ENCODE measurements around the gene C1QTNF5.

The C1QTNF5 gene

DNA sequence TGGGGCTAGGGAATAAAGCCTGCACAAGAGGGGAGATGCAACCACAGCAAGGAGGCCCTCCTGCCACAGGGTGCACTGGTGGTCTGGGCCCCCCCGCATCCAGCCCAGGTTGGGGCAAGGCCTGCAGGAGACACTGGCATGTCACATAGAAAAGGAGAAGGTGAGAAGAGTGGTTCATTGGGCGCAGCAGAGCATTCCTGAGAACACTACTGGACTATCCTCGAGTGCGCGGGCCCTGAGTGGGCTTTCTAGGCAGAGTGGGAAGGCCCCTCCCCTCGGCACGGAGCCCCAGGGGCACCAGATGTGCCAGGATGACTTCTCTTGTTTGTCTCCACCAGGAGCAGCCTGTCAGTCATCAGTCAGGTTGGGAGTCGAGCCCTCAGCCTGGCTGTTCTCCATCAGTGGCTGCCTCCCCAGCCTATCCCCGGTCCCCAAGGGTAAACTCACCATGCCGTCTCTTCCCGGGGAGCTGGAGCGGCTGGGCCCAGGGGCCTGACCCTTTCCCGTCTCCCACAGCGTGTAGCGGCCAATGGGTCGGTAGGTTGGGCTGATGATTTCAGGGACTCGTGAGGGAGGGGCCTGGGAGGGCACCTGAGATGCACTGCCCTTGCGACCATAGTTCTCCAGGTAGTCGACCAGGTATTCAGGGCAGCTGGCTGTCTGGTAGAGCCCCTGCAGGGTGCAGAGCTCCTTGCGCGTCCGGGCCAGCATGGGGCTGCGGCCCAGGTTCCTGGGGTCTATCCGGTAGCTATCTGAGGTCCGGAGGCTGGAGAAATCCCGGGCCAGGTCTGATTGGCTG lies 31.8 kb upstream of the C1QTNF5 start:
- DNase-seq, result no peak

DNA sequence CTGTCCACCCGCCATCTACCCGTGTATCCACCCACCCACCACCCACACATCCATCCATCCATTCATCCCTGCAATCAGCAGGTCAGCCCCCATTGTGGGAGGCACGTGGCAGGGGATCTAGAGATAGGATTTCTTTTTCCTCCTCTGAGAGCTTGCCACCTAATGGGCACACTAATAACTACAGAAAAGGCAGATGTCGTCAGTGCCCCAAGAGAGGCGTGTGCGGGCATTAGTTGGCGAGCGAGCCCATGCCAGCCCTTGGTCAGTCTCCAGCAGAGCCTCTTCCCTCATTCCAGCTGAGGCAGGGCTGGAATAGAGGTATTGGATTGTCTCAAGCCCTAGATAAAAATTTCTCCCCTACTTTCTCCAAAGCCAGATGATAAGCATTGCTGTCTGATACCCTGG lies 31.1 kb upstream of the C1QTNF5 start:
- DNase-seq, result peak; percentile 37

DNA sequence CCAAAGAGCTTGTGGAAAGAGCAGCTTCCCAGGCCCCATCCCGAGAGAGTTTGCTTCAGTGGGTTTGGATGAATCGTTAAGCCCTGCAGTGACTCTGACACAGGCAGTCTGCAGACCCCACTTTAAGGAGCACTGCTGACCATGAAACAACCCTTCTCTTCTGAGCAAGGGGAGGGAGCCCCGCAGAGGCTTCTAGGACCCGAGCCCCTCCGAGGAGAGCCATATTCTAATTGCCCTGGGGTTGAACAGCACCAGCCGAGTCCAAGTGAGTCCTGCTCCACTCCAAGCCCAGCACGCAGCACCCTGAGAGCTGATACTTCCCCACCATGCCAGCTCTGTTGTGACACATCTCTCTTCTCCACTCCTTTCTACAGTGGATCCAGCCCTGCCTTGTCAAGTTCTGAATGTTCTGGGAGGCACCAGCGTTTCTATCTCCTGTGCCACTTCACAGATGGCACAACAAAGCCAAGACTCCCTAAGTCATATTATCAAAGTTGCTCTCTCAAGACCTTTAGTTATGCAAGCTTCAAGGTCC lies 30.5 kb upstream of the C1QTNF5 start:
- DNase-seq, result no peak

DNA sequence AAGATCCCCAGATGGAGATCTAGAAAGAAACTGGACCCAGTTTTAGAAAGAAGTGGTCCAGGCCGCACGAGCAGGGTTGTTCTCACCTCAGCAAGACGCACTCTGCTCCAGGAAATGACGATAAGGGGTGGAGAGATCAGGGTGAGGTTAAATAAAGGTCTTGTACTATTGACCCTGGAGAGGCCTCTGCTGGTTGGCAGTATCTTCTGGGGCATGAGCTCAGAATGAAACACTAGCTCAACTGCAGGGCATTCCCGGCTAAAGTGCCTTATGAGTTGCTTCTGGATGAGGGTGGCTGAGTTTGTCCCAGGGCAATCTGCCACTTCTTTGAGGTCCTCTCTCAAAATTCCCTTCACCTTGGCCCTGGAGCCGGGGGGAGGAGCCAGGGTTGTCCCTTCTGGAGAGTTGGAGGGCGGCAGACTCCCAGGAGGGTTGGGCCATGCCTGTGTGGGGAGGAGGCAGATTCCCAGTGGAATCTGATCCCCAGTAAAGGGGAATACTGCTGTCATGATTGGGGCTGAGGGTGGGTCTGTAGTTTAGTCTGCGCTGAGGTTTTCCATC lies 29.9 kb upstream of the C1QTNF5 start:
- DNase-seq, result no peak

DNA sequence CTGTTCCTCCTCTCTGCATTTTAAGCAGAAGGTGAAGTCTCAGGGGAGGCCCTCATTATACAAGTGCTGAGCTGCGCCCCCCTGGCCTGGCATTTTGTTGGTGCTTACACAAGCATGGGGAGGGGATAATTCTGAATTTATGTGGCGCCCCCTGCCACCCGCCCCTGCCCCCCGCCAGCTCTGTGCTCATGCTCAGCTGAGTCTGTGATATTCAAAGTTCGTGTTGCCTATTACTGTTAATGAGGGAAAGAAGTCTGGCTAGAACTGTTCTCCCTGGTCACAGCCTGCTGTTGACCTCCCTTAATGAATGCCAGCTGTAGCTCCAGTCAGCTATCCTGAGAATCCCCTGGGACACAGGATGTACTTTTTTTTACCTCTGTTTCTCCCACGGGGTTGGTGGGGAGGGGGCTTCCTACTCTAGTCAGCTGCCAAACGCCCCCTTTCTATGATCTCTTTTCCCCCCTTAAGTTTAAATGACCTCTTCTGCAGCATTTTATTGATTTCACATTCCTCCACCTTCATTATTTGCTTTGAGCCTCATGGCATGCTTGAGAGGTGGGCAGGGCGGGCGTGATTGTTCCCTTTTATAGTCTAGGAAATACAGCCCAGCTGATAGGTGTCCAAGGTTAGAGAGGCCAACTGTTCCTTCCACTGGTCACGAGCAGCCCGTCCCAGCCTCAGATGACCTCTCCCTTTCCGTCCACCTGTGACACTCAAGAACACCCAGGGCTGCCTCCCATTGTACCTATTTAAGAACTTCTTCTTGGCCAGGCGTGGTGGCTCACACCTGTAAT lies 28.6 kb upstream of the C1QTNF5 start:
- peak; percentile 37 for DNase-seq

DNA sequence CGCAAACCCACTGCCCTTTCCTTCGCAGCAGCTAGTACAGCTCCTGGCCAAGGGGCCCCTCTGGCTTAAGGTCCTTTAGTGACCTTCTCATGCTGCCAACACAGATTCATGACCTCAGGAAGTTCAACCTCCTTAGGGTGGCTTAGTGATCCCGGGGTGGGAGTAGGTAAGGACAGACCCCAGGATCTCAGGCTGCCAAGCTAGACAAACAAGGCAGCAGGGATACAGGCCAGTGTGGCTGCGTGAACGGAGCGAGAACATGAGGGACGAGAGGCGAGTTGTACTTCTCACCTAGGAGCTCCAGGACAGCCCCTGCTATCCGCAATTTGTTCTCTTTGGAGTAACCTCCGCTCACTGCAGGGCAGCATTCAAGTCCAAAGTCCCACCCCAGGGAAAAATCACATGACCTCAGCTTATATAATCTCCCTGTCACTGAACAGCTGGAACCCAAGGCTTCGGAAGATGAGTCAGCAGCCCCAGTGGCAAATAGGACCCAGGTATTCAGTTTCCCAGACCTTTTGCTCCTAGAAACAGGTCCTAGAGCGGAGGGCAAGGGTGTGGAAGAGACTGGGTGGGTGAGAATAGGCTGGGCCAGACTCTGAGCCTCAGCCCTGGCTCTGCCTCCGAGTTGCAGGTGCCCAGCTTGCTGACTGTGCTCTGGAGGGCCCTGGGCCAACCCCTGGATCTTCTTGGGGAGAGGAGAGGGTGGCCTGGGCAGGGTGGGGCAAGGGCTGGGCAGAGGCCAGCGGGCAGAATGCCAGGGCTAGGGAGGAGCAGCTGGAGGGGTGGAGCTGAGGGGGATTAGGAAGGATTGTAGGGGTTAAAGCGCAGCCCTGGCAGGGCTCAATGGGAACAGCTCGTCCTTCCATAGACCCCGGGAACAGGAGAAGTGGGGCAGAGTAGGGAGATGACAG lies 27.7 kb upstream of the C1QTNF5 start:
- peak; percentile 95 for DNase-seq

DNA sequence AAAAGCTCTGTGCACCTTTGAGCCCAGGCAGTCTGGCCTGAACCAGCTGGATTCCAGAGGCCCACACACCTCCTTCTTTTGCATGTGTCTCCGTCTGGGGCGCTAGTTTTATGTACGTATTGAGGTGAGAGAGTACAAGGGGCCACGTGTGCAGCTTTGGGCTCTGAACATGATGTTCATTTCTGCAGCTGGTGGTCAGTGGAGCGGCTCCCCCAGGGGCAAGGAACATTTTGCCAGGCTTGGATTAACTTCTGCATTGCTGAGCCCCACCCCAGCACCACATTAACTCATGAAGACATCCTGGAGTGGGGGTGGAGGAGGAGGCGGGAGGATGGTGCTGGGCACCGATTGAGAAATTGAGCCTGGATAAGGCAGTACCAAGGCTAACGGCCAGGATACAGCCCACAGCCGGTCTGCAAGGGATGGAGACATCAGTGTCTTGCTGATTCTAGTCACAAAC lies 27.0 kb upstream of the C1QTNF5 start:
- no peak for DNase-seq

DNA sequence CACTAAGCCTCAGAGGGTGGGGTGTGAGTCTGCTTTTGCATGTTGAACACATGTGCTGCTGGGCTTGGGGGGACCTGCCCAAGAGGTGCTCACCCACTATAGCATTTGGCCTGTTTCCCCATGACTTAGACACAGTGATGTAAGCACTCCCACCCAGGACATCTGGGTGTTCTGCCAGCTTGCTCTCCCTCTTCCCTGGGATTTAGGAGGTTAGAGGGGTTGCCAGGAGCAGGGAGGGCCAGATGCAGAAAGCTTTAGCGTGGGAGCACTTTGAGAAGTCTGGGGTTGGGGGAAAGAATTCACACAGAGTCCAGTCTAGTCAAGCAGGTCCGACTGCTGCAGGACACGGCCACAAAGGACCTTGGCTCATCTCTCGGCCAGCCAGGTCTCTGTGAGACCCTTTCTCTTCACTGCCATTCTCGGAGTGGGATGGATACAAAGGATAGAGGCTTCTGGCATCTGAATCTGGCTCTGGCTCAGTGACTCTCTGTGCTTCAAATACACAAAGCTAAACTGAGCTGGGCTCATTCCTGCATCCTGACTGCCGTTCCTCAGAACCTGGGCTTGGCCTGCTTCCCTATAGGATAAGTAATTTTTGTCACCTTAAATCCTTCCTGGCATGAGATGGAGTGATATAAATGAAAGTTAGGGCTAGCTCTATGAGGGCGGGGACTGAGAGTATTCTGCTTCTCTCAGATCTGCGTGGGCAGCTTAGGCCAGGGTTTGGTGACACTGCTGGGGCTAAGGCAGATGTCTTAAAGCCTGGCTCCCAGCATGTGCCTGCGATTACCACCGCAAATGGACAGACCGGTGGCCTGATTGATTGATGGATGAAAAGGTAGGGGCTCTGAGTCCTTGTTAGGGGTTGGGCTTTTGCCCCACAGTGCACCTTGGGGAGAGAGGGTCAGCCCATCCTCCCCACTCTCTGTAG lies 26.3 kb upstream of the C1QTNF5 start:
- no peak for DNase-seq

DNA sequence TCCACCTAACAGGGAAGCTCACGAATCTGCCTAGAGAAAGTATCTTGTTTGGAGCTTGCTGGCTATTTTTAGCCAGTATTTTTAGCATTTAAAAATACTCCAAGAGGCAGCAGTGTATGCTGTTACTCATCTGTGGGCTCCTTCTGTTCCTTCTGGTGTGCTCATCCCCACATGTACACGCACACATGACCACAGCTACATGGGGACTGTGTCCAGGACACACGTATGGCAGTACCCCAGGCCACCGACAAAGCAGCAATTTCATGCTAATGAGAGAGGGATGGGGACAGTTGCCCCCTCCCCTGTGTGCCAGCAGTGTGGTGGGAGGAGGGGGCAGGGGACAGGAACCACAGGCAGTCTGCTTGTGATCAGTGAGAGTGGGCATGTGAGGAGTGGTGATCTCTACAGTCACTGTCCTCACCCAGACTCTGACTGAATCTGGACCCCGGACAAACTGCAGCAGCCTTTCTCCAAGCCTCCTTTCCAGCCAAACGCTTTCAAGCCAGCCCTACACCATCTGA lies 24.4 kb upstream of the C1QTNF5 start:
- DNase-seq, result no peak

DNA sequence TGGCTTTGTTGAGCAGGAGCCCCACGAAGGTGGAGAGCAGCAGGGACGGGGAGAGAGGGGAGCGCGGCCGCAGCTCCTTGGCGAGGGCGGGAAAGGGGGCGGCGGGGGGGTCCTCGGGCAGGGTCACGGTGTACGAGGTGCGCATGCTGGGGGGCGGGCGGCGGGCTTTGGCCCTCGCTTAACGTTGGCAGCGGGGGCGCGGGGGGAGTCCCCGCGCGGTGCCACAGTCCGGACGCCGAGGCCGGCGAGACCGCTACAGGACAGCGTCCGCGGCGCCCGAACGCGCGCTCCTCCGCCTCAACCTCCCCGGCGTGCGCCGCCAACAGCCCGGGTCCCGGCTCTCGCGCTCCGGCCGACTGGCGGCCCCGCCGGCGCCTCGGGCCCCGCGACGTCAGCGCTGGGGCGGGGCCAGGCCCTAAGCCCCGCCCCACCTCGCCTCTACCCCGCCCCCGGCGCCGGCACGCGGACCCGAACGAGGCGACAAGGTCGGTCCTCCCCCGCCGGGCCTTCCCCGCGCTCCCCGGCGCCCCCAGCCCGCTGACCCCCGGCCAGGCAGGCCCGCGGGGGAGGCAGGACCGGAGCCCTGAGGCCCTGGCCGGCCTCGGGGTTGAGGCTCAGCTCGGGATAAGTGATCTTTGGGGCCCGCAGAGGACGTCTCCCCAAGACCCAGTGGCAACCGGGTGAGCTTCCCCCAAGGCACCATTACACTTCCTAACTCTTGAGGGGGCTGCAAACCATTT lies 23.3 kb upstream of the C1QTNF5 start:
- peak; percentile 23 for DNase-seq

DNA sequence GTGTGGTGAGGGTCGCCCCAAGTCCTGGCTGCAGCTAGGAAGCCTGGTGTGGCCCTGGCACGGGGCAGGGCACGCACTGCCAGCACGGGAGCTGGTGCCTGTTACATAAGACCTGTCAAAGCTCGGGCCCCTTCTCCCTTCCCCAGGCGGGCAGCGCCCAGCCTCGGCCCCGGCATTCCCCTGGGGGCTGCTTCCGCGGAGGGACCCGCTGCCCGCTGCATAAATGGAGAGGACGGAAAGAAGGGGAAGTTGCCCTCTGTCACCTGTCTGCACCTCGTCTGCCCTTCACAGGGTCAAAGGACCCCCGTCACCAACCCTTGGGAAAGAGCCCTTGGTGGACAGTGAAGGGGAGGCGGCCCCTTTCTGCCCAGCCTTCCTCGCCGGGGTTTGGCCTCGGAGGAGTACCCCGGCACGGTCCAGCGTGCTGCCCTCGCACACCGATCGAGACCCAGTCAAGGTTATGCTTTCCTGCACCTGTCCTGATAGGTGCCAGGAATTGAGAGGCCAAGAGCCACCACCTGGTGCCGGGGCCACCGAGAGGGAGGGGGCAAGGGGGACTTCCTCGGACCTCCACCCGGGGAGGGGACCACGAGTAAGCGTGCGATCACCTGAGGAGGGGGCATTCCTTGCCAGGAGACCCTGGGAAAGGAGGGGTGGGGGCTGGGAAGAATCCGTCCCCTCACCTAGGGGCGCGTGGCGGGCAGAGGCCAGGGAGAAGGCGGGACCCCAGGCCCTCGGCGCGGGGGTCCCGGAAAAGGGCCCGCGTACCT lies 22.6 kb upstream of the C1QTNF5 start:
- no peak for DNase-seq

DNA sequence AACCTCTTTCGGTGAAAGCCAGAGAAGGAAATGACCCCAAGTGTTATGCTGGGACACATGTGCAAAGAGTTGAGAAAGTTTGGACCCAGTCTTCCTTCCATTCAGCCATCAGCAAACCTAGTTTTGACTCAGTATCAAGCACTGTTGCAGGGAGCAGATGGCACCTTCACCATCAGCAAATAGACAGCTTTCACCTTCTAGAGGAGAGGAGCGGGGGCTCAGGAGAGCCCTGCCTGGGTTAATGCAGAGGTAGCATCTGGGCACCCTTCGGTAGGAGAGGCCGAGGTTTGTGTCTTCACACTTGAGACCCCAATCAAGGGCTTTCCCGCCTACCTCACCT lies 22.0 kb upstream of the C1QTNF5 start:
- no peak for DNase-seq

DNA sequence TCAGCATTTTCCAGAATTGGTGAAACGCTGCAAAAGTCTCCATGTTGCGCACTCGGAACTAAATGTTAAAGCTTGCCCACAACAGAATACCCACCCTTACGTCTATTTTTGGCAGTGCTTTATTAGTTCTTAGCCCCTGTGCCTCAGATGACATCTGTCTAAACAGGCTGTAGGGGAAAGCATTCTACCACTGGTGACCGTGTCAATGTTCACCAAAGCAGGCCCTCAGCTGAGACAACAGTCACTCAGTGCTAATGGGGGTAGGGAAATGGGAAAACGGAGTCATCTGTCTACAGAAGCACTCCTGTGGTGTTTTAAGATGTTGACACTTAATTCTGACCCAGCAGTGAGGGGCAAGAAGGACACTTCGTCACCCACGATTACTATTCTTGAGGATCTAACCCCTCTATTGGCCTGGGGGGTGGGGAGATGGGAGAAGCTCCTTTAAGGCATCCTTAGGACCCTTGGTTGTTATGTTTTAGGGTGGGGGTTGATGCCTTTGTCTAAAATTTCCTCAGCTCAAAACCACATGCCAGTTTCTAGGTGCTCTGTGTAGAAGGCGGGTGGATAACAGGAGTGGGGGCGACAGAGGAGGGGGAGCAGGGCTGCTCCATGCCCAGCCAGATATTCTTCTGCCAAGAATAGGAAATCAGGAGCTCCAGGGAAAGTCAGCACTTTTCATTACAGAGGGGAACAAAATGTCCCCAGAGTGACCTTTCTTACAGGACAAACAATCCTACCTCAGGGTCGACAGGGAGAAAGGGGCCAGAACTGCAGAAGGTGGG lies 21.4 kb upstream of the C1QTNF5 start:
- DNase-seq, result no peak

DNA sequence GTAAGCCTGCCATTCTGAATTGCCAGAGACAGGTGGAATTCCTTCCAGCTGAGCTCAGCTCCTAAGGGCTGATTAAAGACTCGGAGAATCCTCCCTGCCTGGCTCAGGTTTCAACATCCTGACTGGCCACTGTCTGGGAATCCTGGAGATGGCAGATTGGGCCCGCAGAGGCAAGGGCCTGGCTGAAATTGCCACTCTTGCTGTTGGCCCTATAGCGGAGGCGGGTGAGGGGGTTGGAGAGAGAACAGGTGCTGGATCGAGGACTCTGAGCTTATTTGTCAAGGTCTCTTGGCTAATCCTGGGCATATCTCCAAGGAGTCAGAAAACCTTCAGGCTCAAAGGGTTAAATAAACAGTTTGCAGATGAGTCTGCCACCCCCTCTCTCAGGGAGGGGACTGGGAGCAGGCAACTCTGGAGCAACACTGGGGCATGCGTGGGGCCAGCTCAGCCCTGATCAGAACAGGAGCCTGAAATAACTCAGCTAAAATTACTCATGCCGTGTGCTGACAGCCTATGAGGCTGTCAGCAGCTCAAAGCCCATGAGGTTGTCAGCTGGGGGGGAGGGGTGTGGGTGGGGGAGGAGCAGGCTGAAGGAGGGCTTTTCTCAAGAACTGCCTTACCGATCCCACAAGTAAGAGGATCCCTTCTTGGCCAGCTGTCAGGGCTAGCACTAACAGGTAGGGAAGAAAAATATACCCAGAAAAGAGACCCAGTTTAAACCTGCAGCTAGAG lies 20.5 kb upstream of the C1QTNF5 start:
- DNase-seq, result peak; percentile 97

DNA sequence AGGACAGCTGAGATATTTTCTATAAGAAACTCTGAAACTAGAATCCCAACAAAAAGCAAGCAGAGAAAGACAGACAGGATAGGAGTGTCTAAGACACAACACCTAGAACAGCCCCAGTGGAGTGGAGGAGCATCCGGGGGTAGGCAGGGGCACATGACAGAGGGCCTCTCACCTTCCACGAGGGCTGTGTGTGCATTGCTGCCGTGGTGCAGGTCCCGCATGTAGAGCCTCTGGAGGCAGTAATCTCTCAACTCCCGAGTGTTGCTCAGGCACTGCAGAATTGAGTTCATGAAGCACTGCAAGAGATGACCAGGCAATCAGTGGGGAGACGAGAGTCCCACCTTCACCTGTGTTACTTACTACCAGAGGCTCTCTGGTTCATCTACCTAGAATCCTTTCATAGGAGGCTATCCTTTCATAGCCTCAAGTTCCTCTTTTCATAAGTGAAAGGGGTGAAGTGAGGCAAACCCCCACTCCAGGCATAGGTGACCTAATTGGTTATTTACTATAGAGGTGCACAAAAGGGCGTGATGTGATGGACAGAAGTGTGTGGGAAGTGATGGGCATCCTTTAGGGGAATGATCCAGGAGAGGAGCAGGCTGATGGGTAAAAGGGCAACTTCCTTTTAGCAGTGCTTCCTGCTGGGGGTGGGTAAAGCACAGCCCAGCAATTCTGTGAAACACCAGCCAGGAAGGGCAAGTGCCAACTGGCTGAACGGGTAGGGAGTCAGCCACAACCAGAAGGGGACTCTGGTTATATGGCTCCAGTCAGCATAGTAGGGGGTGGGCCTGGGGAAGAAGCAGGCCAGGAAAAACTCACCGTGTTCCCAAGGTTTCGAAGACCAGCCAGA lies 18.9 kb upstream of the C1QTNF5 start:
- DNase-seq, result no peak

DNA sequence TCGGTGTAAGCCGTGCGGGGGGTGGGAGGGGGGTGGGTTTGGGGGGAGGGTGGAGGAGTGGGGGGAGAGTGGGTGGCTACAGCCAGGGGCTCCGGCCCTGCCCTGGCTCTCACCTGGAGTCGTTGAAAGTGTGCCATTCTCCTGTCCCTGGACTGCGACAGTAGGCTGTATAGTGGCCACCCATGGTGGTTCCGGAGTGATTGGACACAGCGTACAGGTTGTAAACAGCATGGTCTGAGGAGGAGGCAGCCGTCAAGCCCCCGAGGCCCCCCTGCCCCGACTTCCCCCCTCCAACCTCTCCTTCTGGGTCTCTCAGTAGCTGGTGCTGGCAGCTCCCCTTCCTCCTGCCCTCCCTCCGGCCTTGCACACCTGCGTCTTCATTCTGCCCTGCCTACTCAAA lies 16.4 kb upstream of the C1QTNF5 start:
- no peak for DNase-seq
